Measurements from ENCODE around the gene RPL36A. TPM values are rescaled to one million over a fixed set of nuclear protein-coding genes. Genes with fewer than 3 reads are reported as not detected.

Gene RPL36A
- 256 and 262 TPM in 2 replicates for total RNA-seq

DNA sequence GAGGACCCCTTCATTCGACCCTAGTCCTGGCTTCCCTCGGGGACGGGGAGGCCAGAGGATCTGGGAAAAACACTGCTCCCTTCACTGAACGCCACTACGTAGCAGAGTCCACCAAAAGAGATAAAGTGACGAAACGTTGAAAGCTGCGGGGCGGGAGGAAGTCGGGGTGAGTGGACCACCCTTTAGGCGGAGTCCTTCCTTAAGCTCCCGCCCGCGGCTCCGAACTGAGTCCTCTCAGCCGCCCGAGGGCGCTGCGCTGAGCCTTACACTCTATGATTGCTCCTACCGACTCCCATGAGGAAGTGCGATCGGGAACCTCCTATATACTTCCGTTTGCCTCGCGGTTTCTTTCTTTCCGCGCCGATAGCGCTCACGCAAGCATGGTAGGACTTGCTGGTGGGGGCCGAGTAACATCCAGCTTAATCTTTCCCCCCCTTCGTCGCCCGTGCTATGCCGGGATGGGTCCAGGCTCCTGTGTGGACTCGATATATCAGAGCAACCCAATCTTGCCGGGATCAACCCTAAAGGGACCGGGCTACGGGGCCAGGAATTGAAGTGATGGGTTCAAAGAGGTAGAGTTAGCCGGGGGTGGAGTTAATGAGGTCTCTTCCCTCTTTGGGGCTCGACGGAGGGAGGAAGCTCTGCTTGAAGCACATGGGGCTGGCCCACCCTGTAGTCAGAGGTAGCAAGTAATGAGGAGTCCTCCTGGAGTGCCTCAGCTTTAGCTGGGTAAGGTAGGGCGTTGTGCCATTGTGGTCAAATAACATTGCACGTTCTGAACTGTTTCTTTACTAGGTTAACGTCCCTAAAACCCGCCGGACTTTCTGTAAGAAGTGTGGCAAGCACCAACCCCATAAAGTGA is at the start of gene RPL36A:
Gene RPL36A, plus strand, starts transcription at position 348 of the 862 bp plus-strand sequence. Its CDS starts 33 bp downstream, at position 381.
- intact Hi-C loops (cut with micrococcal nuclease), result loop anchor here (1.0 to 5.0 kb wide), 5 partner anchors 17 to 569 kb away; partner anchors contain the start of genes CENPI, CSTF2, HNRNPH2 and TIMM8A

DNA sequence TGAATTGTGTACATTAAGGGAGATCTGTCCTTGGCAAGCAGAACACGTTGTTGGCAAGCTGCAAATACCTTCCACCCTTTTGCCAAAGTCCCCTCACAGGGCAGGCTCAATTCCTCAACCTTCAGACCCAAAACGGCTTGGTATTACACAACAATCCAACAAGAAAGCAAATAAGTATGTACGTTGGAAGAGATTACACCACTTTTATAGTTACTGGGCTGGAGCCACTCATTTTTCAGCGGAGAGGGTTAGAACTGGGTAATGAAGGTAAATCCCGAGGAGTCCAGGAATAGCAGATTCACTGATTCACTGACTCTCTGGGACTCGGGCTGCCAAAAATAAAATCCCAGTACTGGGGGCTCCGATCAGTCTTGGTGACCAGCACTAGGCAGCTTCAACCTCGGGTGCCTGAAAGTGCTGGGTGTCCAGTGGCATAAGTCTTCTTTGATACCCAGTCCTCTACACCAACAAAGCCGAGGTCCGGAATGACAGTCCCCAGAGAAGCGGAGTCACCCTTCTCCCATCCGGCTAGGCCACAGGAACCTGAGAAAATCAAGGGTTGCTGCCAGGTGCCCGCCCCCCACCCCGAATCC is 42.9 kb upstream of the RPL36A start:
- intact Hi-C loops (cut with micrococcal nuclease), result loop anchor here (1.0 to 5.0 kb wide), 5 partner anchors 42 to 585 kb away; partner anchors contain the start of genes CSTF2, HNRNPH2, TRMT2B and ZMAT1

DNA sequence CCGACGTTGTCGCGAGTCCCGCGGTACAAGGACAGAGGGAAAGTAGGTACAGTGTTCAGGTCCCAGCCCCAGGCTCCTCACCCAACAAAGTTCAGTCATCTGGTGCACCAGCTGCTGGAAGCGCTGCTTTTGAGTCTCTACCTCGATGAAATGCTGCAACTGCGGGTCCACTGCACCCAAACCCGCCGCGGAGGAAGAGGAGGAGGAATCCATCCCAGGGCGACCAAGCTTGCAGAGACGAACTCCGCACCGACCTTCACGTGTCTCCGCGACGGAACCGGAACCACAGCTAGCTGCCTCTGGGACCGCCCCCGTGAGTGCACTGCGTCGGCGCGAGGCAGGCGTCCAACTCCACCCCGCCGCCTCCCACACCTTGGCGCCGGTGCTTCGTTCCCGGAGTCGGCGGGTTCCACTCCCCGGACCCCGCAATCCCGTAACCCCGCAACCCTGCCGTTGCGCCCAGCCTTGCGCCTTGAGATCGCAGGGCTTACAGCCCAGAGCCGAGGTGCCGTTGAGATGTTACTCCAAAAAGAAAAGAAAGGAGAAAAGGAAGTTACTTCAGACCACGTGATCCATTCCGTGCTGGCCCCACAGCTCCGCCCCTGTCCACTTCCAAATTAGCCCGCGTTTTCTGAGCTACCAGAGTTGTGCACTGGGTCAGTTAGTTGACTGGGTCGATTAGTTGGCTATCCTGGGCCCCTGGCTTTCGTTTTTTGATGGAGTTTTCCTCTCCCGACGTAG is 42.2 kb upstream of the RPL36A start, which contains the start of gene TIMM8A:
Gene TIMM8A, minus strand, starts transcription at position 291 of the 741 bp plus-strand sequence. Its CDS starts 78 bp downstream, at position 213.
- intact Hi-C loops (cut with micrococcal nuclease), result loop anchor here (1.0 to 5.0 kb wide), 5 partner anchors 42 to 584 kb away; partner anchors contain the start of genes CSTF2, HNRNPH2, TRMT2B and ZMAT1

DNA sequence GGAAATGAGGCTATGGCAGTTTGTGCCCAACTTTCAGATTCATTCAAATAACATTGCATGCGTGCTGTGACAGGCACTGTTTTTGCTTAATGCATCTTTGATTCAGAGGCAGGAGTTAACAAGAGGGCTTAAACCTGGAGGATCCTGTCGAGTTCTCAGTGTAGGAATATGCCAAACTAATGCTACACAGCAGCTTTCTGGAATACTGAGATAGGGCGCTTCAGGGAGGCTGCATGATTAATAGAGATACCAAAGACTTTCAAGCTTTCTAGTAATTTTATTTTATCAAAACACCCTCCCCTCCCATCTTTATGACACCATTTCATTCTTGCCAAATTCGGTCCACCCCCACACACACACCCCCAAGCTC is 41.6 kb upstream of the RPL36A start:
- intact Hi-C loops (cut with micrococcal nuclease), result loop anchor here (2.0 to 5.0 kb wide), 4 partner anchors 60 to 584 kb away; partner anchors contain the start of genes CSTF2, HNRNPH2, TRMT2B and ZMAT1

DNA sequence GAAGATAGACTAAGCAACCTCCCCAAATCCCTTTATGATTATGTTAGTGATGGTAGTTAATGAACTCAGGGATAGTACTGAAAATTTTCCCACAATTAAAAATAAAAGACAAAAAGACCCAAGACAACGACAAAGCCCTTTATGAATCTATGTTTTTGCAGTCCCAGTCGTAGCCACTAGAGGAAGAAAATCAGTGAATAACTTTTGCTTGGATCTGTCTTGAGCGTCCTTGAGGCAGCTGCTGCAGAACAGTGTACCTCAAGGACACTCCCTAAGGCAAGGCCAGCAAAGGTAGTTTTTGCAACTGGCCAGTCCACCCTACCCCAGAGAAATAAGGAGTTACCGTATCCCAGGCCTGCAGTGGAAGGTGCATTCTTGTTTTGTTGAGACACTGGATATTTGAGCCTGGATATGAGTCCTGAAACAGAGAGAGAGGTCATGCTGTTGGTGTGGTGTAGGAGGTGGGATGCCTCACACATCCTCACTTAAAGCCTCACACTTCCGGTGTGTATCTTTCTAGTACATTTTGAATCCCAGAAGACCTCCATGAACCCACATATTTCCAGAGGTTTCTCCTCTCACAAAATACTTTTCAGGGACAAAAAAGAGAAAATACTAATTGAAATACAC is 33.5 kb upstream of the RPL36A start:
- intact Hi-C loops (cut with micrococcal nuclease), result no loop called here

DNA sequence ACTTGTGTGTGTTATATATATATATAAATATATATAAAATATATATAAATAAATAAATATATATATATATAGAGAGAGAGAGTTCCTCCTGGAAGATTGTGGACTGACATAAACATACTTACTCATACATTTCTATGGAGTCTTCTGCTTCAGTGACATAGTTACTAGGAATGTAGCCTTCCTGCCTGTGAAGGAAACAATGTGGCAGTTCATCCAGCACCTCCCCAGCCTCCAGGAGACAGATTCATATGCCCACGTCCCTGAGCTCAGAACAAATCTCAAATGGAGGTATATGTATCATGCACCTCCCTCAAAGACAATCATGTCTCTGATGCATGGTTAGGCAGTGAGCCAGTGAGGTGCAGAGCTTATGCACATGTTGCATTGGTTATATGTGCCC is 30.8 kb upstream of the RPL36A start:
- intact Hi-C loops (cut with micrococcal nuclease), result no loop called here

DNA sequence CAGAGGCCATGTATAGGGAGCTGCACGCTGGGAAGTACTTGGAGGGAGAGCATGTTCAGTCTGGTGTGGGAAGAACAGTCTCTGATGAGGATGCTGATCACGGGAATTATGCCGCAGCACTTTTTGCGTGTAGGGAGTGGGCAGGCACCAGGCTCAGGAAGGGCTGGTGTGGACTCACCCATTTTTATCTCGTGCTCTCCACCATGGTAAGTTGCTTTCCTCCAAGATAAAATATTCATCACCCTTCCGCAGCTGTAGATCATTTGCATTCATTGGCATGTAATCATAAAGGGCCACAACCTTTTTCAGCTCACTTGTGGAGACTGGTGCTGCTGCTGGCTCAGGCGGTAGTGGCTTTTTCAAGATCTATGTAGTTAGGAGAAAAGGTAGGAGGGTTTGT is 30.4 kb upstream of the RPL36A start:
- intact Hi-C loops (cut with micrococcal nuclease), result no loop called here

DNA sequence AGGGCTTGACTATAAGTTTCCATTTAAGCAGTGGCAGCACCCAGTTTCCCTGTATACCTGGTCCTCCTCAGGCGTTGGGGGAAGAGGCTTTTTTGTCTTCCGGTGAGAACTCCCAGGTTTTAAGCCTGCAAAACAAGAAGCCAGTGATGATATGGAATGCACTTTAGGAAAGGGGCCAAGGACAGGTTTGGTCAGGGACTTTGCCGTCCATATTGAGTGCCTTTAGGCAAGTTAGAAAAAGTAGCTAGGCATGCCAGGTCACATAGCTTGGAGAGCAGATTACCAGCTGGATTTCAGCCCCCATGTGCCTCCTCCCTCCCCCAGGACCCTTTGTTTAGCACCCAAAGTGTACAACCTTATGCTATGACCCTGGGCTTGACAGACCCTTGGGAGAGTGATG is 28.7 kb upstream of the RPL36A start:
- intact Hi-C loops (cut with micrococcal nuclease), result no loop called here

DNA sequence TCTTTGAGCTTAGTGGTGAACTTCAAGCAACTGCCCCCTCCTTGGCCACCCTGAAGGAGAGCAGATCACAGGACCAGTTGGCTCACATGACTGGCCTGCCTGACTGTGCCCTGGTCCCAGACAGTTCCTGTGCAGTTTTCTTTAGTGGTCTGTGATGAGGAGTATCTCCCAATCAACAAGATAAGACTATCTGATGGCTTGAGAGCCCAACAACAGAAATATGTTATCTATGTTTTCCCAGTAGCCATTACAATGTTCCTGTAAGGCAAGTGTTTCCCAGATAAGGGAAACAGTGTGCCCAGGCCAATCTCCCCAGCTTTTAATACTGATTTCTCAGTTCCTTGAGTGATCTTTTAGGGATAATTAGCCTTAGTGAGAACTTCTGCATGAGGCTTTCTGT is 28.1 kb upstream of the RPL36A start:
- intact Hi-C loops (cut with micrococcal nuclease), result no loop called here

DNA sequence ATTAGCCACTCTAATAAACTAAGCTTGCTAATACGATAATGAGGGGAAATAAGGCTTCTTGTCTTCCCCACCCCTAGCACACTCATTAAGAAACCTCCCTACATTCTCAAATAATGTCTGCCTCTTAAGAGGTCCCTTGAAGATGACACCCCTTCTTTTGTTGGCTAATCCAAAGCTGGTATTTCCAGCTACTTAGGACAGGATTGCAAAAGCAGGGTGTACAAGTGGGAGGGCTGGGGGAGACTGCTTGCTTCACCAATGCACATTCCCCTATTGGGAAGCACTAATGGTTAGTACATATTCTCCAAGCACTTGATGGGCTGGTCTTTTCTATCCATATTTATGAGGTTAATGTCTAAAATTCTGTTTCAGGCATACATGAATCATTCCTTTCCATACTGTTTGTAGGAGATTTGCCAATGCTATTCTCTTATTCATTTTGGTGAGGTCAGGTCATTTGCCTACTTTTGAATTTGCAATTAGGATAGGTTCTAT is 25.5 kb upstream of the RPL36A start:
- intact Hi-C loops (cut with micrococcal nuclease), result no loop called here

DNA sequence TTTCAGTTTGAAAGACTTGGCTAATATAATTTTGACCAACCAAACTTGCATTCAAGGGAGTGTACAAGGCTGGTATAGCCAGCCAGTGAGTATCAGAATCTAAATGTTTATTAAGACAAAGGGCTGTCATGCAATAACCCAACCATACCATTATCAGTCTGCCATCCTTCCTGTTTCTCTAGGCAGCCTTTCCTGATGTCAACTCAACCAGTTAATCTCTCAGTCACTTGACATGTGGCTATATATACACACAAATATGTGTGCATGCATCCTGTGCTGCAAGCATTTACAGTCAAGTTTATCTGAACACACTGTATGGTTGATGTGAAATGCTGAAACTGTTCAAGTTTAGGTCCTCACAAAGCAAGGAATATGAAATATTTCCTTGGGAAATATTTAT is 22.0 kb upstream of the RPL36A start:
- intact Hi-C loops (cut with micrococcal nuclease), result no loop called here

DNA sequence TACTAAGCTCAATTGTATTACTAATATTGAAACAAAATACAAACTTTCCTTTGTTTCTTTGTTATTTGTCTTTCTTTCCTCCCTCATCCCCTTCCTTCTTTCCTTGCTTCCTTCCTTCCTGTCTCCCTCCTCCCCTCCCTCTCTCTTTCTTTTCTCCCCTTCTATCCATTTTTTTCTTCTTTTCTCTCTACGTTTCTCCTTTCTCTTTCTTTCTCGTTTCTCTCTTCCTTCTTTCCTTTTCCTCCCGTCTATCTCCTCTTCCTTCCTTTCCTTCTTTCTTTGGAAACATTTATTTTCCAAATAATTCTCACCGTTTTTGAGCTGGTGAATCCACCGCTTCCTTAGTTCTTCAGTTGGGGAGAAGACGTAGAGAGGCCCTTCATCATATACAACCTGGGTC is 21.1 kb upstream of the RPL36A start:
- intact Hi-C loops (cut with micrococcal nuclease), result no loop called here

DNA sequence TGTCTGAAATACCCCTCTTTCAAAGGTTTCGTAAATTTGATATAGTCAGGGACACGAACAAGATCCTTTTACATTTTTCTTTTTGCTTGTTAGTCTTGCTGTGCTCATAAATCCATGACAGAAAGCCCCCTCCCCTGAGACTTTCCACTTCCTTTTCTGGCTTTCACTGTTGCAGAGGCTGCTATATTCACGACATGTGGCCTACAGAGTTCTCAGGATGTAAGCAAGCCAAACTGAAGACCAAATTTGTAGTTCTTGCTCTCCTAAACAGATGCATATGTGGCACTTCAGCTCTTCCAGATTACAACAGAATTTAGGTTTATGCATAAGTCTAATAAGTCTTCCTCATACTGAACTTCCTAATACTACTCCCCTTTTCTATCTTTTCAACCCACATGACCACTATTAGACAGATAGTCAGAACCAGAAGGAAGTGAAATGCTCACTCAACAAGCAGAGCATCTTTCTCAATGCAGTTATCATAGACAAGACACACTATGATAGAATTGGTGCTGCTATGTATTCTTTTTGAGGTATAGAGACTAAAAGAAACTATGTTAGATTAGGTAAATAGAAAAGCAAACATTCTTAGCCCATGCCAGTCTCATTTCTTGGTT is 19.8 kb upstream of the RPL36A start:
- intact Hi-C loops (cut with micrococcal nuclease), result no loop called here

DNA sequence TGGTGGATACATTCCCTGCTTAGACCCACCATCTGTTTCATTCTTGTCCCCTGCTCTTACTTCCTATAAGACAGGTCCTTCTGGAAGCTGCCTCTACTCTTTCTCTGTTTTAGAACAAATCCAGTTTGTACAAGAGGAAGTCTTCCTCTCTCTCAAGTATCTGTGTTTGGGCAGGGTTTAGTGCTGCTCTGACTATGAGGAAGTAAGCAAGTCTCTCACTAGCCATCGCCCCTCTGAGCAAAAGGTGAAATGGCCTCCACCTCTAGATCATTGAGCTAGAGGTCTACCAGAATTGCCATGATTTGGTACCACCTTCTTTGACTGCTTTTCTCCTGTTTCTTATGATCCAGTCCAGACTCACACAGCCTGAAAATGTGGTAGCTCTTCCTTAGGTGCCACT is 13.3 kb upstream of the RPL36A start:
- intact Hi-C loops (cut with micrococcal nuclease), result no loop called here

DNA sequence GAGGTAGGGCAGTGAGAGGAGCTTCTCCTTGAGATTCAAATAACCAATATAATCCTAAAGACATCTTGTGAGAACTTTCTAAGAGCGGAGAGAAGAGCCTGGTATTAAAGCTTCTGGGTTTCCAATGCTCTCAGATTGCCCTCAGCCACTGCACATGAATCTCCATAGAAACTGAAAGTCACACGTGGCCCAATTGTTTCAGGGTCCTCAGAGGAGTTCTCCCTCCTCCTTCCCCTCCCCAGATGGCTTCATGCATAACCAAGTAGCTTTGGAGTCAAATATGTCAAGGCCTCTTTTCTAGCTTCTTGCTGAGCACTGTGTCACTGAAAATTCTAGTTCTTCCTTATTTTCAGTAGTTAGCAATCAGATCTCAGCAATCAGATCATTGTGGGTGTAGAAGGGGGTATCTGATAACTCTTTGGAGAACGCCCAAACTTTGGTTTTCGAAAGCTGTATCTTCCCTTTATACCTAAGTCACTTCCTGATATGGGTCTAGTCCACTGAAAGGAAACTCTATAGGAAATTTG is 7.1 kb upstream of the RPL36A start:
- intact Hi-C loops (cut with micrococcal nuclease), result no loop called here

DNA sequence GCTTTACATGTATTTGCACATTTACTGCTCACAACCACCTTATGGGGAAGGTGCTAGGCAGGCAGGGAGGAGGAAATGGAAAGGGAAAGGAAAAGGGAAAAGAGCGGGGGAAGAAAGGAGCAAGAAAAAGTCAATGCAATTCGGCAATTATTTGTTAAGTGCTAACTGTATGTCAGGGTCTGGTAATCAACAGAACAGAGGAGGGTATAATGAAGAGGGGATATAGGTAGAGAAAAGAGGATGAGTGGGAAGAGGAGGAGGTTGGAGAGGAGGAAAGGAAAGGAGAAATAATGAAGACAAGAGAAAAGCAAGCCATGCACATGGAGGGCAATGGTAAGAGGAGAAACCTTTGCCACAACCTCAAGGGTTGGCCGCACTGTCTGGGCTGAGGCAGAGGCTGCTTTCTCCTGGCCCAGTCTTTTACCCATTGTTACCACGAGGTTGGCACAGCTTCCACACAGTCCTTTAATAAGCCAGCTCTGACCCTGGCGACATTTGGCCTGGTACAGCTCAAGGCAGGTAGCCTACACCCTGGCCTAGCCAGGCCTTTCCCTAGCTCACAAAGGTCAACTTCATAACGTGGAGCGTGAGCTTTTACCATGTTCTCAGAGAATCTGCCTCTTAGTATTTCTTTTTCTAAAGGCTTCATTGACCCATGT is 5.7 kb upstream of the RPL36A start:
- intact Hi-C loops (cut with micrococcal nuclease), result no loop called here

DNA sequence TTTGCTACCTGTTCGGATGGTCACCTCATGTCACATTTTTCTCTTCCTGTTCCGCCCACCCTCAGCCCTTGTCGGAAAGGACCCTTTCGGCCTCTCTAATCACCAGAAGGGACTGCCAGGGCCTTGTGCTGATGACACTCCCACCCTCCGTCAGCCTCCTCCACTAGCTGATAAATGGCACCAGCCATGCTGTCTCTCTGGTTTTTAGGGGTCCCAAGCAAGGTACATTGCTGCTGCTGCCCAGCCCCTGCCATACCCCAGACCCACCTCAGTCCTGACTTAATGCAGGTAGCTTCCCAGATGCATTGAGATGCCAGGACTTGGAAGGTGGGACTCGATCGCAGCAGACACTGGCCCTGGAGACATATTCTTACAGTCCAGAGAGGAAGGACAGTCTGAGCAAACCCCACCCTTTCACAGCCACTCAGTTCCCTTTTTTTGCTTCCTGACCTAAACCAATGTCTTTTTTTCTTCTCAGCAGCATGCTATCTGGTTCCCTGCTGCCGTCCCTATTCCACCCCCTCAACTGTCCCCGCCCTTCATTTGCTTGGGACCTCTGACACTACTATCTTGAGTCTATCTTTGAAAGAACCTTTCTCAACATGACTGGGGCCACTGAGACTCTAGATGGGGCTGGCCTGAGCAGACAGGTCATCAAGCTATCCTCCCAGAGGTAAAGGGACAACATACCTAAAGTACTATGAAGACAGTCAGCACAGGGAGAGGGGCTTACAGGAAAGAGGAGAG is 4.8 kb upstream of the RPL36A start, which contains the start of gene BTK:
Gene BTK, minus strand, starts transcription at position 397 of the 747 bp plus-strand sequence. CDS start 10,907 bp downstream, outside the sequence.
- intact Hi-C loops (cut with micrococcal nuclease), result no loop called here

DNA sequence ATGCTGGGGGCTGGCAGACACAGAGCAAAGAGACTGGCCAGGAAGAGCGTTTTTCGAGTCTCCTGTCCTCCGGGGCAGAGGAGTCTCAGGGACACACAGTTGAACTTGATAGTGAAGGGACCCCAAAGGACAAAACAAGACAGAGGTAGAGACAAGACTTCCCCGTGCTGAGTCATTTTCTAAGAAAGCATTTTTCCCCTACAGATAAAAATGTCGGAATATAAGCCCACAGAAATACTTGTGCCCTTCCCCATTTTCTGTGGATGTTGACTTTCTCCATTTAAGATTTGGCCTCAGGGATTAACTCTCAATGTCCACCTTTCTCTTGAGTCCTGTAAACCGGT is 4.3 kb upstream of the RPL36A start:
- intact Hi-C loops (cut with micrococcal nuclease), result no loop called here

DNA sequence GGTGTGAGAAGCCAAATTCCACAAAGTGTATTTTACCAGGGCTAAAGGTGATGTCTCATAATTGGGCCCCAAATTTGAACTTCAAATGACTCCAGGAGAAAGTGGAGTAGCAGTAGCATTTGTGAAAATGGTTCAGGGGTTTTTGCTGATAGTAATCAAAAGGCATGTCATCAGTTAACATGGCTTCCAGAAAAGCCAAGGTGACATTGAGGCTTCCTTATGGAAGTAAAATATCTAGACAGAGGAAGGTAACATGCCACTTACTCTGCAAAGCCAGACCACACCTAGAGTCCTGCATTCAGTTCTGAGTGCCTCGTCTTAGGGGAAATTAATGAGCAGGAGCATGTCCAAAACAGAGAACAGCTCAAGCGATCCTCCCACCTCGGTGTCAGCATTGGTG is 2.2 kb upstream of the RPL36A start:
- intact Hi-C loops (cut with micrococcal nuclease), result no loop called here
